HepG2 (cell line): ENCODE results near the gene SMOC1. TPM values are rescaled to one million over a fixed set of nuclear protein-coding genes. Genes with fewer than 3 reads are reported as not detected.

ENCODE experiments used
- FOXM1 ChIP-seq: sonication (generic); formaldehyde crosslinking; IDR thresholded peaks from 2 replicates; pipeline ENCODE4 v1.5.0; 2020; ENCODE audit warnings: missing genetic modification reagents
- GATA4 ChIP-seq: sonication (generic); IDR thresholded peaks from 2 replicates; pipeline ENCODE4 v1.6.1; 2016; ENCODE audit warnings: antibody characterized with exemption, low read depth, borderline replicate concordance
- HES4 ChIP-seq: sonication (generic); formaldehyde crosslinking; IDR thresholded peaks from 2 replicates; pipeline ENCODE4 v1.9.0; 2021; ENCODE audit warnings: mild to moderate bottlenecking, missing genetic modification reagents, borderline replicate concordance
- KDM4B ChIP-seq: sonication (generic); formaldehyde crosslinking; IDR thresholded peaks from 2 replicates; pipeline ENCODE4 v1.4.0; 2020; ENCODE audit warnings: missing genetic modification reagents
- MIER2 ChIP-seq: IDR thresholded peaks from 2 replicates; pipeline ENCODE4 v1.6.1; 2016; ENCODE audit warnings: missing biosample characterization, missing genetic modification reagents
- MIER3 ChIP-seq: IDR thresholded peaks from 2 replicates; pipeline ENCODE4 v1.6.1; 2016; ENCODE audit warnings: missing compliant biosample characterization, borderline replicate concordance
- NFIC ChIP-seq: IDR thresholded peaks from 2 replicates; pipeline ENCODE4 v1.6.1; 2012; ENCODE audit warnings: mild to moderate bottlenecking, low read length, inconsistent platforms
- RXRB ChIP-seq: IDR thresholded peaks from 2 replicates; pipeline ENCODE4 v1.6.1; 2016; ENCODE audit warnings: borderline replicate concordance, missing genetic modification reagents, missing compliant biosample characterization
- SATB2 ChIP-seq: sonication (generic); formaldehyde crosslinking; IDR thresholded peaks from 2 replicates; pipeline ENCODE4 v1.5.0; 2020; ENCODE audit warnings: missing genetic modification reagents
- SKIL ChIP-seq: sonication (generic); formaldehyde crosslinking; IDR thresholded peaks from 2 replicates; pipeline ENCODE4 v1.8.0; 2022; ENCODE audit warnings: missing genetic modification reagents, mild to moderate bottlenecking, moderate library complexity, borderline replicate concordance
- YEATS4 ChIP-seq: sonication (generic); formaldehyde crosslinking; IDR thresholded peaks from 2 replicates; pipeline ENCODE4 v1.4.0; 2020; ENCODE audit warnings: missing genetic modification reagents, borderline replicate concordance
- ZFP41 ChIP-seq: sonication (generic); formaldehyde crosslinking; IDR thresholded peaks from 2 replicates; pipeline ENCODE4 v1.4.0; 2020; ENCODE audit warnings: mild to moderate bottlenecking, missing genetic modification reagents, borderline replicate concordance
- ZIK1 ChIP-seq: sonication (generic); formaldehyde crosslinking; IDR thresholded peaks from 2 replicates; pipeline ENCODE4 v1.5.0; 2020; ENCODE audit warnings: mild to moderate bottlenecking, low read depth, missing genetic modification reagents, borderline replicate concordance
- ZNF678 ChIP-seq: sonication (generic); formaldehyde crosslinking; IDR thresholded peaks from 2 replicates; pipeline ENCODE4 v1.4.0; 2020; ENCODE audit warnings: mild to moderate bottlenecking, missing genetic modification reagents
- ZNF749 ChIP-seq: sonication (generic); formaldehyde crosslinking; IDR thresholded peaks from 2 replicates; pipeline ENCODE4 v1.8.0; 2022; ENCODE audit warnings: mild to moderate bottlenecking, missing genetic modification reagents, moderate library complexity, borderline replicate concordance
- ZSCAN20 ChIP-seq: sonication (generic); formaldehyde crosslinking; IDR thresholded peaks from 2 replicates; pipeline ENCODE4 v1.4.0; 2020; ENCODE audit warnings: missing genetic modification reagents, mild to moderate bottlenecking, borderline replicate concordance
- polyA plus RNA-seq, 8 experiments: library from polyadenylated mRNA; depleted of rRNA in 3 of 8; stranded (reverse) in 7 of 8; unstranded in 1 of 8; fragments of >200 nt; fragmentation: Illumina TruSeq in 4 of 8; extraction: Trizol in 4 of 8; gene quantifications; 2 replicates each; pipeline versions ENCODE4 v1.2.1 to v1.2.3, GENCODE V29; 2011 to 2016; ENCODE audit warnings: low read depth in 4 of 8, missing spikeins in 1 of 8, mixed read lengths in 1 of 8; ENCODE audit not compliant: insufficient read depth in 1 of 8
- total RNA-seq, 5 experiments: library from RNA; depleted of rRNA; stranded (reverse); fragments of >200 nt; fragmentation: Illumina TruSeq; extraction: Trizol; gene quantifications; 2 replicates each; pipeline ENCODE4 v1.2.3, GENCODE V29; 2016; ENCODE audit warnings: low read depth in 1 of 5
- TF ChIP-seq, protein P1 (sequence below): sonication (generic); formaldehyde crosslinking; conservative IDR thresholded peaks from 2 replicates; pipeline ENCODE4 v1.4.0; 2020; ENCODE audit warnings: missing genetic modification reagents
- TF ChIP-seq, protein P2 (sequence below): IDR thresholded peaks from 2 replicates; pipeline ENCODE4 v1.6.1; 2016; ENCODE audit warnings: mild to moderate bottlenecking, missing biosample characterization, missing genetic modification reagents
- TF ChIP-seq, protein P3 (sequence below): sonication (generic); formaldehyde crosslinking; IDR thresholded peaks from 2 replicates; pipeline ENCODE4 v1.8.1; 2023; ENCODE audit warnings: mild to moderate bottlenecking, inconsistent platforms, moderate library complexity, missing genetic modification reagents, borderline replicate concordance
- TF ChIP-seq, protein P4 (sequence below): IDR thresholded peaks from 2 replicates; pipeline ENCODE4 v1.6.1; 2016; ENCODE audit warnings: control low read depth
- TF ChIP-seq, protein P5 (sequence below): sonication (generic); formaldehyde crosslinking; IDR thresholded peaks from 2 replicates; pipeline ENCODE4 v1.4.0; 2020; ENCODE audit warnings: missing genetic modification reagents, borderline replicate concordance

The SMOC1 gene
- total and polyA plus RNA-seq, 2 of the 13 experiments (the other 11 are each of a cell fraction or from before 2014, with no cell fraction given), result 17.8 to 35.6 TPM

GRCh38 chr14:69845787-69846186 is 33.4 kb upstream of the SMOC1 start (continued):
- TF ChIP-seq ZNF678 (CRISPR knock-in tag), result no peak
- no peak for TF ChIP-seq ZIK1 (CRISPR knock-in tag)
- TF ChIP-seq HES4 (CRISPR knock-in tag), result no peak
- no peak for TF ChIP-seq MIER2
- no peak for TF ChIP-seq ZSCAN20
- TF ChIP-seq, protein P1, sequence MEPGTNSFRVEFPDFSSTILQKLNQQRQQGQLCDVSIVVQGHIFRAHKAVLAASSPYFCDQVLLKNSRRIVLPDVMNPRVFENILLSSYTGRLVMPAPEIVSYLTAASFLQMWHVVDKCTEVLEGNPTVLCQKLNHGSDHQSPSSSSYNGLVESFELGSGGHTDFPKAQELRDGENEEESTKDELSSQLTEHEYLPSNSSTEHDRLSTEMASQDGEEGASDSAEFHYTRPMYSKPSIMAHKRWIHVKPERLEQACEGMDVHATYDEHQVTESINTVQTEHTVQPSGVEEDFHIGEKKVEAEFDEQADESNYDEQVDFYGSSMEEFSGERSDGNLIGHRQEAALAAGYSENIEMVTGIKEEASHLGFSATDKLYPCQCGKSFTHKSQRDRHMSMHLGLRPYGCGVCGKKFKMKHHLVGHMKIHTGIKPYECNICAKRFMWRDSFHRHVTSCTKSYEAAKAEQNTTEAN (CRISPR knock-in tag), result 0 out of 2 replicates have a peak, but pooled peaks have one; percentile 32
- TF ChIP-seq NFIC, result no peak
- TF ChIP-seq ZFP41 (CRISPR knock-in tag), result 0 out of 2 replicates have a peak, but pooled peaks have one; percentile 33
- no peak for TF ChIP-seq SKIL
- no peak for TF ChIP-seq KDM4B (CRISPR knock-in tag)
- TF ChIP-seq, protein P2, sequence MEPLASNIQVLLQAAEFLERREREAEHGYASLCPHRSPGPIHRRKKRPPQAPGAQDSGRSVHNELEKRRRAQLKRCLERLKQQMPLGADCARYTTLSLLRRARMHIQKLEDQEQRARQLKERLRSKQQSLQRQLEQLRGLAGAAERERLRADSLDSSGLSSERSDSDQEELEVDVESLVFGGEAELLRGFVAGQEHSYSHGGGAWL (CRISPR knock-in tag), result 0 out of 2 replicates have a peak, but pooled peaks have one; percentile 48
- no peak for TF ChIP-seq MIER3 (CRISPR knock-in tag)
- TF ChIP-seq, protein P3, sequence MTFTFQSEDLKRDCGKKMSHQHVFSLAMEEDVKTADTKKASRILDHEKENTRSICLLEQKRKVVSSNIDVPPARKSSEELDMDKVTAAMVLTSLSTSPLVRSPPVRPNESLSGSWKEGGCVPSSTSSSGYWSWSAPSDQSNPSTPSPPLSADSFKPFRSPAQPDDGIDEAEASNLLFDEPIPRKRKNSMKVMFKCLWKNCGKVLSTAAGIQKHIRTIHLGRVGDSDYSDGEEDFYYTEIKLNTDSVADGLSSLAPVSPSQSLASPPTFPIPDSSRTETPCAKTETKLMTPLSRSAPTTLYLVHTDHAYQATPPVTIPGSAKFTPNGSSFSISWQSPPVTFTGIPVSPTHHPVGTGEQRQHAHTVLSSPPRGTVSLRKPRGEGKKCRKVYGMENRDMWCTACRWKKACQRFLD (CRISPR knock-in tag), result no peak
- no peak for TF ChIP-seq GATA4
- TF ChIP-seq, protein P4, sequence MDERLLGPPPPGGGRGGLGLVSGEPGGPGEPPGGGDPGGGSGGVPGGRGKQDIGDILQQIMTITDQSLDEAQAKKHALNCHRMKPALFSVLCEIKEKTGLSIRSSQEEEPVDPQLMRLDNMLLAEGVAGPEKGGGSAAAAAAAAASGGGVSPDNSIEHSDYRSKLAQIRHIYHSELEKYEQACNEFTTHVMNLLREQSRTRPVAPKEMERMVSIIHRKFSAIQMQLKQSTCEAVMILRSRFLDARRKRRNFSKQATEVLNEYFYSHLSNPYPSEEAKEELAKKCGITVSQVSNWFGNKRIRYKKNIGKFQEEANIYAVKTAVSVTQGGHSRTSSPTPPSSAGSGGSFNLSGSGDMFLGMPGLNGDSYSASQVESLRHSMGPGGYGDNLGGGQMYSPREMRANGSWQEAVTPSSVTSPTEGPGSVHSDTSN, result no peak
- TF ChIP-seq FOXM1 (CRISPR knock-in tag), result no peak
- TF ChIP-seq, protein P5, sequence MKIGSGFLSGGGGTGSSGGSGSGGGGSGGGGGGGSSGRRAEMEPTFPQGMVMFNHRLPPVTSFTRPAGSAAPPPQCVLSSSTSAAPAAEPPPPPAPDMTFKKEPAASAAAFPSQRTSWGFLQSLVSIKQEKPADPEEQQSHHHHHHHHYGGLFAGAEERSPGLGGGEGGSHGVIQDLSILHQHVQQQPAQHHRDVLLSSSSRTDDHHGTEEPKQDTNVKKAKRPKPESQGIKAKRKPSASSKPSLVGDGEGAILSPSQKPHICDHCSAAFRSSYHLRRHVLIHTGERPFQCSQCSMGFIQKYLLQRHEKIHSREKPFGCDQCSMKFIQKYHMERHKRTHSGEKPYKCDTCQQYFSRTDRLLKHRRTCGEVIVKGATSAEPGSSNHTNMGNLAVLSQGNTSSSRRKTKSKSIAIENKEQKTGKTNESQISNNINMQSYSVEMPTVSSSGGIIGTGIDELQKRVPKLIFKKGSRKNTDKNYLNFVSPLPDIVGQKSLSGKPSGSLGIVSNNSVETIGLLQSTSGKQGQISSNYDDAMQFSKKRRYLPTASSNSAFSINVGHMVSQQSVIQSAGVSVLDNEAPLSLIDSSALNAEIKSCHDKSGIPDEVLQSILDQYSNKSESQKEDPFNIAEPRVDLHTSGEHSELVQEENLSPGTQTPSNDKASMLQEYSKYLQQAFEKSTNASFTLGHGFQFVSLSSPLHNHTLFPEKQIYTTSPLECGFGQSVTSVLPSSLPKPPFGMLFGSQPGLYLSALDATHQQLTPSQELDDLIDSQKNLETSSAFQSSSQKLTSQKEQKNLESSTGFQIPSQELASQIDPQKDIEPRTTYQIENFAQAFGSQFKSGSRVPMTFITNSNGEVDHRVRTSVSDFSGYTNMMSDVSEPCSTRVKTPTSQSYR, result no peak
- no peak for TF ChIP-seq ZNF749
- no peak for TF ChIP-seq SATB2 (CRISPR knock-in tag)
- TF ChIP-seq YEATS4 (CRISPR knock-in tag), result 0 out of 2 replicates have a peak, but pooled peaks have one; percentile 43
- TF ChIP-seq RXRB (CRISPR knock-in tag), result peak; percentile 54; the same call in 1 of the 2 replicates
